SK-N-SH (cell line): ENCODE data around the gene GPN3. TPM values are rescaled to one million over a fixed set of nuclear protein-coding genes. Genes with fewer than 3 reads are reported as not detected.
A peak's percentile ranks its signal among the peaks of the same experiment; 100 is the strongest.

ENCODE experiments used
- CTCF ChIA-PET: fragments of 300-600, 350-600 bp; formaldehyde crosslinking; extraction: SDS; loops from one replicate; lab custom pipeline; 2021; lab: Yijun Ruan, JAX
- POLR2A ChIA-PET: fragments of 350-600 bp; sonication (Branson Sonifier 250); formaldehyde crosslinking; extraction: SDS; loops from one replicate; lab custom pipeline; 2020; ENCODE audit warnings: antibody characterized with exemption, inconsistent platforms; lab: Yijun Ruan, JAX
- DNase-seq: peaks from one replicate; pipeline ENCODE4 v3.0.0; 2012
- H2AFZ ChIP-seq: fragments of 200-600 bp; sonication (generic); 2 replicates; pipeline ENCODE4 v1.8.1; 2016; ENCODE audit warnings: antibody characterized with exemption, mild to moderate bottlenecking, low read depth
- H3F3A ChIP-seq: fragments of 200-600 bp; sonication (generic); replicated peaks from 2 replicates; pipeline ENCODE3; 2016; ENCODE audit warnings: antibody characterized with exemption, mild to moderate bottlenecking; ENCODE audit not compliant: insufficient read depth
- H3K27ac ChIP-seq, 2 experiments: fragments of 200-500 bp in 1 of 2; fragments of 200-600 bp in 1 of 2; sonication (Bioruptor generic) in 1 of 2; sonication (generic), shearing (Covaris generic) in 1 of 2; 2 replicates each; pipeline versions ENCODE4 v1.5.1 to v1.6.1; 2014 to 2016; ENCODE audit warnings: low read depth in 2 of 2, inconsistent platforms in 1 of 2, low read length in 1 of 2, mild to moderate bottlenecking in 1 of 2, mixed read lengths in 1 of 2
- H3K27me3 ChIP-seq: fragments of 200-600 bp; sonication (generic), shearing (Covaris generic); 2 replicates; pipeline ENCODE4 v1.6.1; 2016; ENCODE audit warnings: mixed run types; ENCODE audit not compliant: insufficient read depth
- H3K36me3 ChIP-seq, 2 experiments: fragments of 200-500 bp in 1 of 2; fragments of 200-600 bp in 1 of 2; sonication (Bioruptor generic) in 1 of 2; sonication (generic) in 1 of 2; replicated peaks in 1 of 2; 2 replicates each; pipeline versions ENCODE3 to v1.5.1; 2014 to 2016; ENCODE audit warnings: low read length in 1 of 2, mild to moderate bottlenecking in 1 of 2; ENCODE audit not compliant: insufficient read depth in 2 of 2, control insufficient read depth in 1 of 2
- H3K4me1 ChIP-seq, 2 experiments: fragments of 200-500 bp in 1 of 2; fragments of 200-600 bp in 1 of 2; sonication (Bioruptor generic) in 1 of 2; sonication (generic), shearing (Covaris generic) in 1 of 2; 2 replicates each; pipeline versions ENCODE4 v1.5.1 to v1.6.1; 2014 to 2016; ENCODE audit warnings: low read depth in 1 of 2, low read length in 1 of 2, mixed run types in 1 of 2; ENCODE audit not compliant: insufficient read depth in 2 of 2, control insufficient read depth in 1 of 2
- H3K4me2 ChIP-seq: fragments of 200-600 bp; sonication (generic), shearing (Covaris generic); 2 replicates; pipeline ENCODE4 v1.6.1; 2017; ENCODE audit warnings: mixed run types
- H3K4me3 ChIP-seq, 2 experiments: fragments of 200-500 bp in 1 of 2; fragments of 200-600 bp in 1 of 2; sonication (Bioruptor generic) in 1 of 2; sonication (generic), shearing (Covaris generic) in 1 of 2; 2 replicates each; pipeline versions ENCODE4 v1.5.1 to v1.8.1; 2014 to 2016; ENCODE audit warnings: low read depth in 2 of 2, inconsistent platforms in 1 of 2, low read length in 1 of 2, mild to moderate bottlenecking in 1 of 2, mixed read lengths in 1 of 2, moderate library complexity in 1 of 2
- H3K79me2 ChIP-seq: fragments of 200-600 bp; sonication (generic); 2 replicates; pipeline ENCODE4 v1.8.1; 2017; ENCODE audit warnings: mild to moderate bottlenecking; ENCODE audit not compliant: insufficient read depth
- H3K9ac ChIP-seq: fragments of 200-600 bp; sonication (generic); 2 replicates; pipeline ENCODE4 v1.6.1; 2017; ENCODE audit warnings: mixed run types
- H3K9me2 ChIP-seq: fragments of 200-600 bp; sonication (generic); 2 replicates; pipeline ENCODE4 v1.6.1; 2017; ENCODE audit warnings: mixed run types
- H3K9me3 ChIP-seq: fragments of 200-600 bp; sonication (generic); 2 replicates; pipeline ENCODE4 v1.6.1; 2017; ENCODE audit warnings: mixed run types, mild to moderate bottlenecking, moderate library complexity
- H4K20me1 ChIP-seq: fragments of 200-600 bp; sonication (generic); 2 replicates; pipeline ENCODE4 v1.6.1; 2017; ENCODE audit warnings: mild to moderate bottlenecking, mixed run types; ENCODE audit not compliant: insufficient read depth
- CHD2 ChIP-seq: fragments of 150-350 bp; IDR thresholded peaks from 2 replicates; pipeline ENCODE4 v1.6.1; 2018; ENCODE audit warnings: low read length; ENCODE audit not compliant: partially characterized antibody
- CTCF ChIP-seq: fragments of 200-600 bp; sonication (generic); IDR thresholded peaks from 2 replicates; pipeline ENCODE4 v1.6.1; 2017; ENCODE audit warnings: antibody characterized with exemption, mild to moderate bottlenecking, moderate library complexity
- ELF1 ChIP-seq: IDR thresholded peaks from 2 replicates; pipeline ENCODE4 v1.4.0; 2012
- FOSL2 ChIP-seq: IDR thresholded peaks from 2 replicates; pipeline ENCODE4 v1.4.0; 2012; ENCODE audit warnings: low read depth, mild to moderate bottlenecking, moderate library complexity, borderline replicate concordance
- GABPA ChIP-seq: IDR thresholded peaks from 2 replicates; pipeline ENCODE4 v1.4.0; 2012; ENCODE audit warnings: low read depth, mild to moderate bottlenecking
- MEF2A ChIP-seq: IDR thresholded peaks from 2 replicates; pipeline ENCODE4 v1.4.0; 2012; ENCODE audit warnings: low read depth, borderline replicate concordance
- NFIC ChIP-seq: IDR thresholded peaks from 2 replicates; pipeline ENCODE4 v1.4.0; 2012; ENCODE audit warnings: borderline replicate concordance
- PBX3 ChIP-seq: IDR thresholded peaks from 2 replicates; pipeline ENCODE4; 2012
- POLR2AphosphoS5 ChIP-seq: IDR thresholded peaks from 2 replicates; pipeline ENCODE4 v1.6.1; 2012; ENCODE audit warnings: low read depth, low read length
- RAD21 ChIP-seq: IDR thresholded peaks from 2 replicates; pipeline ENCODE4 v1.6.1; 2012; ENCODE audit warnings: mild to moderate bottlenecking, low read length
- RCOR1 ChIP-seq: fragments of 150-350 bp; IDR thresholded peaks from 2 replicates; pipeline ENCODE4 v1.6.1; 2017; ENCODE audit warnings: antibody characterized with exemption, low read length
- SIN3A ChIP-seq: IDR thresholded peaks from 2 replicates; pipeline ENCODE4 v1.6.1; 2012; ENCODE audit warnings: low read depth, mild to moderate bottlenecking, low read length, moderate library complexity, borderline replicate concordance
- TCF12 ChIP-seq: IDR thresholded peaks from 2 replicates; pipeline ENCODE4 v1.4.0; 2012
- YY1 ChIP-seq: IDR thresholded peaks from 2 replicates; pipeline ENCODE4 v1.4.0; 2012; ENCODE audit warnings: low read depth, mild to moderate bottlenecking
- ZBTB33 ChIP-seq: IDR thresholded peaks from 2 replicates; pipeline ENCODE4 v1.4.0; 2012; ENCODE audit warnings: low read depth, borderline replicate concordance
- WGBS: methylation state at CpG from one replicate; pipeline ENCODE4 v1.1.6; 2017; ENCODE audit warnings: low lambda C conversion rate; 5-methylcytosine and 5-hydroxymethylcytosine counted together
- polyA plus RNA-seq, 3 experiments: library from polyadenylated mRNA; depleted of rRNA; stranded (reverse); fragments of >200 nt; gene quantifications; 2 replicates each; pipeline ENCODE4 v1.2.3, GENCODE V29; 2012

Gene GPN3
- polyA plus RNA-seq, 1 of the 3 experiments (the other 2 are of a cell fraction) = 21.6 TPM

GRCh38 chr12:110475426-110475825, 7.4 kb upstream of the GPN3 start:
- H3K36me3 ChIP-seq = peaks cover 5 to 15% of the 10 kb centered on the region in 2 experiments
- H3K9me3 ChIP-seq = no peaks in the 10 kb centered on the region
- peaks cover 8% of the 10 kb centered on the region for H3F3A ChIP-seq
- no peaks in the 10 kb centered on the region for H3K4me1 ChIP-seq
- DNase-seq = no peak
- H3K27ac ChIP-seq = no peak overlapping the region
- H3K79me2 ChIP-seq = peaks cover 25% of the 10 kb centered on the region; the same call in 1 of the 2 replicates
- no peak overlapping the region for H3K4me3 ChIP-seq
- no peak overlapping the region for H2AFZ ChIP-seq
- CTCF ChIA-PET = interaction anchor here (1.2 kb wide), 1 partner anchor 25 kb away, joined by 3 read pairs; the partner anchor contains the start of gene ARPC3
- 96% methylated on average over 7 of the region's 7 CpGs for WGBS
- H3K27me3 ChIP-seq = no peaks in the 10 kb centered on the region
- no peaks in the 10 kb centered on the region for H3K9me2 ChIP-seq
- no peak overlapping the region for H3K9ac ChIP-seq
- H3K4me2 ChIP-seq = no peak overlapping the region
- POLR2A ChIA-PET = interaction anchor here (1.0 kb wide), 1 partner anchor 195 kb away, joined by 3 read pairs; no protein-coding TSS in a partner anchor
- H4K20me1 ChIP-seq = no peaks in the 10 kb centered on the region
- TF ChIP-seq RAD21 = no peak
- TF ChIP-seq PBX3 = no peak
- TF ChIP-seq TCF12 = no peak
- no peak for TF ChIP-seq CHD2
- no peak for TF ChIP-seq MEF2A
- no peak for TF ChIP-seq ELF1
- no peak for TF ChIP-seq NFIC
- no peak for TF ChIP-seq FOSL2
- TF ChIP-seq GABPA = no peak
- TF ChIP-seq CTCF = no peak
- TF ChIP-seq RCOR1 = no peak
- no peak for TF ChIP-seq ZBTB33
- no peak for TF ChIP-seq POLR2AphosphoS5

- peak overlapping the region; percentile 12 to 92; a peak in 3 of 4 replicates for H3K27ac ChIP-seq
- under 1% methylated on average over 15 of the region's 15 CpGs for WGBS
- peaks cover 5 to 12% of the 10 kb centered on the region in 2 experiments for H3K36me3 ChIP-seq
- H3K4me1 ChIP-seq = peaks cover 8% of the 10 kb centered on the region in 2 experiments
- H3K9me2 ChIP-seq = no peaks in the 10 kb centered on the region
- H3K27me3 ChIP-seq = no peaks in the 10 kb centered on the region
- H3K4me3 ChIP-seq = peak overlapping the region; percentile 78 to 82
- H4K20me1 ChIP-seq = no peaks in the 10 kb centered on the region
- peak overlapping the region; percentile 93 for H3K4me2 ChIP-seq
- CTCF ChIA-PET = interaction anchor here (0.9 to 7.1 kb wide), 12 partner anchors 9 to 420 kb away, joined by 3 to 84 read pairs (median 8); partner anchors contain the start of genes ARPC3, RAD9B and VPS29
- TF ChIP-seq FOSL2 (no peak), SIN3A (0 out of 2 replicates have a peak, but pooled peaks have one; percentile 86), YY1 (peak; percentile 60; the same call in 1 of the 2 replicates), GABPA (0 out of 2 replicates have a peak, but pooled peaks have one; percentile 26), CHD2 (no peak)
- TF ChIP-seq, all 33 proteins: peak for 3
- DNase-seq = no peak
- Histone ChIP-seq H3K9ac (peak overlapping the region; percentile 92), H3K79me2 (peaks cover 51% of the 10 kb centered on the region), H3K9me3 (no peaks in the 10 kb centered on the region), H2AFZ (peak overlapping the region; percentile 92), H3F3A (peaks cover 11% of the 10 kb centered on the region)
- POLR2A ChIA-PET = interaction anchor here (0.6 to 2.0 kb wide), 7 partner anchors 9 to 629 kb away, joined by 3 to 26 read pairs (median 6); partner anchors contain the start of genes ARPC3 and TCTN1
Observed at GRCh38 chr12:110467847-110468213, 227 bp downstream of the GPN3 start.
